HG03060 (cell line): ENCODE results near the gene DNASE1L1.
A peak's percentile ranks its signal among the peaks of the same experiment; 100 is the strongest.
"Not testable (repeated sequence)": the region's sequence is repeated elsewhere in the genome, so short reads cannot be mapped to it uniquely, and the experiment has no call there.

Experiments
- ATAC-seq: cut with Tn5 transposase; IDR thresholded peaks from one replicate; pipeline ENCODE4 v1.9.1; 2021; ENCODE audit warnings: low read depth, moderate number of reproducible peaks; ENCODE audit not compliant: unreplicated experiment

DNASE1L1 gene

DNA sequence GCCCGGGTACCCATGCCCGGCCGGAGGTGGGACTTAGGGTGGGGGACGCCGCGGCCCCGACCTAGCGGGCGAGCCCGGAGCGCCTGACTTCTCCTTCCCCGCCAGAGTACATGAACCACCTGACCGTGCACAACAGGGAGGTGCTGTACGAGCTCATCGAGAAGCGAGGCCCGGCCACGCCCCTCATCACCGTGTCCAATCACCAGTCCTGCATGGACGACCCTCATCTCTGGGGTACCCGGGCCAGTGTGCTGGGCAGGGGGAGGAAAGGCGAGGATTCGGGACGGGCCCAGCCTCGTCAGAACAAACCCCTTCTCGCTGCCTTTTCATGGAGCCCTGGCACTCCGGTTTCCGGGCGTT is 2.9 kb upstream of the DNASE1L1 start:
- no peak for ATAC-seq

DNA sequence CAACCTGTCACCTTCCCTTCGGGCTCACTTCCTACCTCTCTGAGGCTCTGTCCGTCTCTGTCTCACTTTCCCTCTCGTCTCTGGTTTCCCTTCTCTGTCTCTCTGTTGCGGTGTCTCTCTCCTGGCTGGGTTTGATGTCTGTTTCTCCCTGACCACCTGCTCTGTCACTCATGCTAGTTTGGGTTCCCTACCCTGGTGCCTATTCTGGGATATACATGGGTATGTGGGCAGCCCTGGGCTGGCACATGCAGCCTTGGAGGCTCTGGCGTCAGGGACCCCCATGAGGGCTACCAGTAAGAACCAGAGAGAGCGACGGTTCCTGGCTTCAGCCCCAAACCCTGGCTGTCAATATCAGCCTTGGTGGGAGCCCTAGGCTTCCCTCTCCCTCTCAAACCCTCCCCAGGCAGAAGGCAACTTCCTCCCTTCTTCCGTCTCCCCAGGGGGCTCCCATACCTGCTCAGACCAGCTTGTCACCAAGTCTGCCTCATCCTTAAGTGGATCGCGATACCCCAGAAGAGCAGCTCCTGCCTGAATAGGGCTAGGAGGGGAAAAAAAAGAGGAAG is 314 bp downstream of the DNASE1L1 start:
- ATAC-seq = no peak

DNA sequence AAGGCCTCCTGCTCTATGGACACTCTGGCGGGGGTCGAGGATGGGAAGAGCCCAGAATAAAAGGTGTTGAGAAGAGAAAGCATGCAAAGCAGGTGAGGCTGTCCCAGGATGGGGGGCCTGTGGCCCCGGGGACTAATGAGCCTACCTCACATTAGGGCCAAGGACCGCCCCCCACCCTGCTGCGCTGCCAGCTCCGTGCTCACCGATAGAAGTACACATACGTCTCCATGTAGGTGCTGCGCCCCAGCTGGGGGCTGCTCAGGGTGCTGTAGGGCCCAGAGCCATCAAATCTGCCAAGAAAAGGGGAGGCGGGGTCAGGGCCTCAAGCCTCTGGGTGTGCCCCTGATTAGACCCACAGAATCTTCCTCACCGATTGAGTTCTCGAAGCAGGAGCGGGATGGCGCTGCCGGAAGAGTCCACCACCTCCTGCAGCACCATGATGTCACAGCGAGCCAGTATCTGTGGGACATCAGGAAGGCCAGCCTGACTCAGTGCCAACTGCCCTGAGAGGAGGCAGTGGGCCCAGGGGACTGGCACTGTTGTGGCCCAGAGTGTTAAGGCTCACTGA is 4.3 kb downstream of the DNASE1L1 start:
- no peak for ATAC-seq

DNA sequence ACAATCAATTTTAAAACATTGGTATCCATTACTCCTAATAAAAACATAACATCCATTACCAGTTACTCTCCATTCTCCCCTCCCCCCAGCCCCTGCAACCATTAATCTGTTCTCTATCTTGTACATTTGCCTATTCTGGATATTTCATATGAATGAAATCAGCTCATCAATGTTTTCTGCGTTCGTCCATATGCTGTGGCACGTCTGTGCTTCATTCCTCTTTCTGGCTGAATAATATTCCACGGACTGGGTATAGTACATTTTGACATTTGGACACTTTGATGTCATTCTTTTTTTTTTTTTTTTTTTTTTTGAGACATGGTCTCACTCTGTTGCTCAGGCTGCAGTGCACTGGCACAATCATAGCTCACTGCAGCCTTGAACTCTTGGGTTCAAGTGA is 5.2 kb downstream of the DNASE1L1 start:
- ATAC-seq = no peak

DNA sequence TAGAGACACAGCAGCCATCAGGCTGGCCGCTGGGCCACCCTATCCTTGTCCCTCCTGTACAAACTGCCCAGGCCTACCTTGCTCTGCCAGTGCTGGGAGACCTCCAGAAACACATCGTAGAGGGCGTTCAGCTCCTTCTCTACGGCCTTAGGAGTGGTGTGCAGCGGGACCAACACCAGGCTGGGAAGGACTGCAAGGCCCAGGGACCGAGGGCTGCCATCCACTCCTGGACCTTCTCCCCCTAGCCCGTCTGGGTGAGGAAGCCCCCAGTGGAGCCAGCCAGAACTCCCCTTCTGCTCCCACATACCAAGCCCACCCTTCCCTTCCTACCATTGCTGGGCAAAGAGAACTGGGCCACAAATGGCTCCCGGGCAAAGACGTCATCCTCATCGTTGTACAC is 5.9 kb downstream of the DNASE1L1 start:
- ATAC-seq = no peak

DNA sequence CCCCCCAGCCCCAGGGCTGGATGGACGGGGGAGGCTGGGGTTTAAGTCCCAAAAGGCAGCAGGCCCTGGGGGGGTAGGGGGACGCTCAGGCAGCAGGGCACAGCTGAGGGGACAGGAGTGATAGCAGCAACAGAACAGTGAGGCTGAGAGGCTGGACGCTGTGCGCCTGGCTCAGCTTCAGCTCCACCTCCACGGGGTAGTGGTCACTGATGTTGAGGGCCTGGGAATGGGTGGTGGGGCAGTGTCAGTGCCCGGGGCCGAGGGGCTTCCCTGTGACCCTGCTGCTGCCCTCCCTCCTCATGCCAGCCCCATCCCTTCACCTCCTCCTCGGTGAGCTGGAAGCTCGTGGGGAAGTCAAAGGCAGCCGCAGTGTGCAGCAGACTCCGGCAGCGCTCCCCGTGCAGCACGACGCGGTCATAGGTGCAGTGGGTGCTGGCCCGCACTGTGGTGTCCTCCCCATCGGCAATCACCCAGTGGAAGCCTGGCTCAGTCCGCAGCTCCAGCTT is 6.4 kb downstream of the DNASE1L1 start:
- no peak for ATAC-seq

DNA sequence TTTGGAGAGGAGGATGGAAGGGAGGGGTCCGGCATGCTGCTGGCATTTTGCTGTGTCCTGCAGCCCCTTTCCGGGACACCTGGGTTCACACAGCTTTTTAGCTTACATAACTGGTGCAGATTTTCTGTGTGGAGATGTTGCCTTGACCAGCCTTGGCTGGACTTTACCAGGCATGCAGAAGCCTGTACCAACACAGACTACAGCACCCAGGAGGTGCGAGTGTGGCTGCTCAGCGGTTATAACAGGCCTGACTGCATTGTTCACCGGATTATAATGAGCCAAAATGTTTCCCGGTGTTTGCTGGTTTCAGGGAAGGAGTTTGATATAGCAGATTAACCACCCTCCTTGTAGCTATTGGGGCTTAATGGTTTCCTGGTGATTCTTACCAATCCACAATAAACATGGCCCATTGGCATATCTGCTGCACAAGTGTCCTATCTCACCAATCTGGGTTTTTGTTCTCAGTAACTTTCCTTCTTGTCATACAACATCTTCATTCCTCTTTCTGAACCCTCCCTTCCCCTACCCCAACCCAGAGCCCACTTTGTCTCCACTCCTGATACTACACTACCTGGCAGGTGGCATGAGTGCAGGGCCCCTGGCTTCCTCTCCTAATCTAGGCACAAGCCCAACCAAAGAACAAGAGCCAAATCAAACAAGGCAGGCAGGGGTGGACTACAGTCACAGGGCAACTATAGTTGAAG is 7.0 kb downstream of the DNASE1L1 start:
- ATAC-seq = no peak

DNA sequence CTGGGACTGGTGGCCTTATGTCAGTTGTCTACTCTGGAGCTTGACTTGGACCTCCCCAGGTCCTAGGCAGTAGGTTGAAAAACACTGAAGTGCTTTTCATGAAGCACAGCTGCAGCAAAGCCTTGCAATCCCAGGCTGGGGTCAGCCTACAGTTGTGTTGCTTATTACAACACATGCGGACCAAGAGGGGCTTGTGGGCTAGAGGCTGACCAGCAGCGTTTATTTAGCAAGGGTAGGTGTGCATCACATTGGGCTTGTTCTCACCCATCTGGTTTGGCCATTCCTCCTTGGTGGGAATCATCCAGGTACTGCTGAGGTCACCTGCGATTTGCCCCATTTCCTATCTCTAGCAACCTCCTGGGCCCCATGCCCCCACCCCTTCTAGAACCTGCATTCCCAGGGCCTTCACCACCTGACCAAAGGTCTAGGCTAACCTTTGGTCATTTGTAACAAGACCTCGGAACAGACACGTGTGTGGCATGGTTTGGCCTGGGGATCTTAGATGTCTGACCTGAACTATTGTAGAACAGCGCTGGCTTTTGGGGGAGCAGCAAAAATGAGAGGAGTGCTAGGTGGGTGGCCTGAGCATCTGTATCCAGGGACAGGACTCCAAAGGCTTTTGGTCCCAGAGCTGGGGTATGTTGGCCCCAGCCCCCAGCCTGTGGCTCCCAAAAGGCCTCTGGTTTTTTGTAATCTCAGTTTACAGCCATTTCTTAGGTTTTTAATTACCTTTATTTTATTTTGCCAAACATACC is 7.8 kb downstream of the DNASE1L1 start:
- no peak for ATAC-seq

DNA sequence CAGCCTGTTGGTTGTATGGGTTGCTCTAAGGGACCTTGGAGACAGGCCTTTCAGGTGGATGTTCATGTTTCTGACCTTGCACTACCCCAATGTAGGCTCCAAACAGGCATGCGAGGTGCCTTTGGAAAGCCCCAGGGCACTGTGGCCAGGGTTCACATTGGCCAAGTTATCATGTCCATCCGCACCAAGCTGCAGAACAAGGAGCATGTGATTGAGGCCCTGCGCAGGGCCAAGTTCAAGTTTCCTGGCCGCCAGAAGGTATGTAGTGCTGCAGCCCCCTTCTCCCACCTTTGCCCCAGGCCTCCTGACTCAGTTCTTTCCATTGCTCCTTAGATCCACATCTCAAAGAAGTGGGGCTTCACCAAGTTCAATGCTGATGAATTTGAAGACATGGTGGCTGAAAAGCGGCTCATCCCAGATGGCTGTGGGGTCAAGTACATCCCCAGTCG is 8.7 kb downstream of the DNASE1L1 start:
- not testable (repeated sequence) for ATAC-seq

DNA sequence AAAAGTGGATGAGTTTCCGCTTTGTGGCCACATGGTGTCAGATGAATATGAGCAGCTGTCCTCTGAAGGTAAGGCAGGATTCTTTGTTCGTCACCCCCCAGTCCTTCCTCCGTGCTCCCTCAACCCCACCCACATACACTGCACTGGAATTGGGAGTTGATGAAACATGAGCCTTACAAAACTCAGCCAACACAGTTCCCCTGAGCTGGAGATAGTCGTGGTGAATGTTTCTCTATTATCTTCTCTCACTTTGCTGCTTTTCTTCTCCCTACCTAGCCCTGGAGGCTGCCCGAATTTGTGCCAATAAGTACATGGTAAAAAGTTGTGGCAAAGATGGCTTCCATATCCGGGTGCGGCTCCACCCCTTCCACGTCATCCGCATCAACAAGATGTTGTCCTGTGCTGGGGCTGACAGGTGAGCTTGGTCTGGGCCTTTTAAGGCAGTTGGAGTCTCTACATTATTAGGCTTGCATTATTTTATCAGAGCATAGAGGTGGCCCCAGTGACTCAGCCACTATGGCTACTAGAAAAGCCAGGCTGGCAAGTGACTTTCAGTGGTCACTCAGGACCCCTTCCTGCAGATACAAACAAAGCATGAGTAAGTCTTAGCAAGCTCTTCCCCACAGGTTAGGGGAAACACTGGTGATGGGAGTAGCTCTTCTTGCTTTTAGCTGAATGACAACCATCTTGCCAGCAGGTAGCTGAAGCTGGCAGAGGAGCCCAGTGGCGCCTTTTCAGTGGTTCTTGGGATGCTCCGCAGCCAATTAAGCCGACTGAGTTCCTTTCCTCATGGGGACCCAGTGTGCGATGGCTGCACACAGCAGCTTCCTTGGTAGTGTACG is 9.3 kb downstream of the DNASE1L1 start:
- ATAC-seq = no peak

DNA sequence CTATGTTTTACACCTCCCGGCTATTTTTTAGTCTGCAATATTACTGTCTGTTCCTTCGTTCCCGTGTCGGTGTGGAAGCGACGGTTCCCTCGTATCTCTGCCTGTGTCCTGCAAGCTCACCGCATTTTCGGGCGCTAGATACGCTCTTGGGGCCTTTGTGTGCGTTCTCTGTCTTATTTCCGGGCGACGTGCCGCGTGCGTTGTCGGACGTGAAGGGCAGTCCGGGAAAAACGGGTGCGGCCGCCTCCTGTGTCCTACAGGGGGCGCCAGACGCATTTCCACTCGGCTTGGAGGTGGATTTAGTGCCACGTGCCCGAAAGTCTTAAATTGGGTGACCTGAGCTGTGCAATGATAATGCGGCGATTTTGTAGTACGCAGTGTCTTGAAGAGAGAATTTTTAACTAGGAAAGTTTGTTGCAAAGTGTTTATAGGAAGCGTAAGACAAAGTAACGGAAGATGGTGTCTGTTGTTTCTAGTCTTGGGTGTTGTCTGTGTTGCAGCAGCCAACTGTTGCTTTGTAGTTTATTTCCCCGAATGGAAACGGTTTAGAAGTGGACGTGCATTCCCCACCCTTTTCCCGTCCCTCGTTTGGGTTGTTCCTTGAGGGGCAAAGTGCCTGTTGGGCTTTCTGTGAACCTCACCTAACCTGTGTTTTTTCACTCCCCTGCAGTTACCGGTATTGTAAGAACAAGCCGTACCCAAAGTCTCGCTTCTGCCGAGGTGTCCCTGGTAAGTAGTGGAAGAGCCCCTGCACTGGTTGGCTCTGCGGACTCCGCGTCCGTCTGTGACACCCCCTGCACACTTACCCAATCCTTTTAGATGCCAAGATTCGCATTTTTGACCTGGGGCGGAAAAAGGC is 10.2 kb downstream of the DNASE1L1 start:
- no peak for ATAC-seq

DNA sequence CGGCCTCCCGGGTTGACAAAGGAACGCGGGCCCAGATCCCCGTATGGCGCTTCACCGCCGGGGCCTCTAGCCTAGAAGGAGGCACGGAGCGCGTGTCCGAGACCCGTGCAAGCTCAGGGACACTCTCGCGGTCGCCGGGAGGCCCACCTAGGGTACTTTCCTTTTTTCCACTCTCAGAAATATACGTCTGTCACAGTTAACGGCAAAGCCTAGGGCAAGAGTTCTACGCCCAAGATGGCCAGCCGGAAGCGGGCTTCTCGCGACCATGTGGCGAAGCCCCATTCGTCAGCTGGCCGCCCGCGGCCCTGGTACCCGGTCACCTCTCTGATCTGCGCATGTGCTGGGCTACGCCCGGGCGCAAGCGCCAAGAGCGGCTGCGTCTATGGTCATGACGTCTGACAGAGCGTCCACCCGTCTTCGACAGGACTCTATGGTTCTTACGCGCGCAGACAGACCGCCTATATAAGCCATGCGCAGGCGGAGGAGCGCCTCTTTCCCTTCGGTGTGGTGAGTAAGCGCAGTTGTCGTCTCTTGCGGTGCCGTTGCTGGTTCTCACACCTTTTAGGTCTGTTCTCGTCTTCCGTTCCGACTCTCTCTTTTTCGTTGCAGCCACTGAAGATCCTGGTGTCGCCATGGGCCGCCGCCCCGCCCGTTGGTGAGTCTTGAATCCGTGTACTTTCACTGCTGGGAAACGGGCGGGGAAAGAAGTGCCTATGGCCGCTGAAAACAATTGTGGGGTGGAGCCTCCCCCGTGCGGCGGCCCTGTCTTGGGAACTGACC is 11.0 kb downstream of the DNASE1L1 start, which contains the start of gene RPL10:
TSS of gene RPL10 (plus strand) at position 490 of the 780 bp plus-strand sequence. CDS start at position 633, 143 bp downstream.
- peak; percentile 80 for ATAC-seq

DNA sequence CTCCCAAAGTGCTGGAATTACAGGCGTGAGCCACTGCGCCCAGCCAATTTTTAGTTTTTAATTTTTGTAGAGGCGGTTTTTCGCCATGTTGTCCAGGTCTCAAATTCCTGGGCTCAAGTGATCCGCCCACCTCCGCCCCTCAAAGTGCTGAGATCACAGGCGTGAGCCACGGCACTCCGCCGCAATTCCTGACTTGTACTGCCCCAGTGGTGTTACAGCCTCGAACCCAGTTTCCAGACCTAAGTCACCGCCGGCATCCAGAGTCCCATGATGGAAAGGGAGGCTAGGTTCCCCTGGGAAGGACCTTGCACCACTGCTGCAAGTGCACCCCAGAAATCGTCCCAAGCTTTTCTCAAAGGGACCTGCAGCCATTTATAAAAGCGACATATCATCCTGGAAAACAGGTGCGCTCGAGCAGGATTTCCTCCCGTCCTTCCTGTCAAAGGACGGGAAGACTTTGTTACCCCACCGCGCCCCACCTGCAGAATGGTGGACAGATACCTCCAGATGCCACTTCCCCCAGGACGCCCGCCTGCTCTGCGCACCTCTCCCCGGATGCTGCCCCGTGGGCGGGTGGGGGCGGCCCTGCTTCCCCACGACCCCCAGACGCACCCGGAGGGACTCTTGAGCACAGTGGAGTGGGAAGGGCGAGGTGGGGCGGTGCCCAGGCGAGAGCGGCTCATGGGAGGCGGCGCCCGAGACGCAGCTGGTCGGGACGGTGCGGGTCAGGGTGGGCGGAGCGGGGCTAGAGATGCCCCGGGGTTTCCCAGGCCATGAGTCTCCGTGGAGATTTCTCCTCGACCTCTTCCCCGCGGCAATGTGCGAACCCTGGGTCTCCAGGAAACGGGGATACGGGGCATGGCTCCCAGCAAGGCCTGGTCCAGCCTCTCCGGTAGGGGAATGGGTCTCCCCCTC is 11.8 kb downstream of the DNASE1L1 start:
- peak; percentile 17 for ATAC-seq

DNA sequence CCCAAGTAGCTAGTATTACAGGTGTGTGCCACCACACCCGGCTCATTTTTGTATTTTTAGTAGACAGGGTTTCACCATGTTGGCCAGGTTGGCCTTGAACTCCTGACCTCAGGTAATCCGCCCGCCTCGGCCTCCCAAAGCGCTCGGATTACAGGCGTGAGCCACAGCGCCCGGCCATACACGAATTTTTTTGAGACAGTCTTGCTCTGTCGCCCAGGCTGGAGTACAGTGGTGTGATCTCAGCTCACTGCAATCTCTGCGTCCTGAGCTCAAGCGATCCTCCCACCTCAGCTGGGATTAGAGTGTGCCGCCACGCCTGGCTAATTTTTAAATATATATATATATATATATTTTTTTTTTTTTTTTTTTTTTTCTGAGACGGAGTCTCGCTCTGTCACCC is 12.7 kb downstream of the DNASE1L1 start:
- not testable (repeated sequence) for ATAC-seq

DNA sequence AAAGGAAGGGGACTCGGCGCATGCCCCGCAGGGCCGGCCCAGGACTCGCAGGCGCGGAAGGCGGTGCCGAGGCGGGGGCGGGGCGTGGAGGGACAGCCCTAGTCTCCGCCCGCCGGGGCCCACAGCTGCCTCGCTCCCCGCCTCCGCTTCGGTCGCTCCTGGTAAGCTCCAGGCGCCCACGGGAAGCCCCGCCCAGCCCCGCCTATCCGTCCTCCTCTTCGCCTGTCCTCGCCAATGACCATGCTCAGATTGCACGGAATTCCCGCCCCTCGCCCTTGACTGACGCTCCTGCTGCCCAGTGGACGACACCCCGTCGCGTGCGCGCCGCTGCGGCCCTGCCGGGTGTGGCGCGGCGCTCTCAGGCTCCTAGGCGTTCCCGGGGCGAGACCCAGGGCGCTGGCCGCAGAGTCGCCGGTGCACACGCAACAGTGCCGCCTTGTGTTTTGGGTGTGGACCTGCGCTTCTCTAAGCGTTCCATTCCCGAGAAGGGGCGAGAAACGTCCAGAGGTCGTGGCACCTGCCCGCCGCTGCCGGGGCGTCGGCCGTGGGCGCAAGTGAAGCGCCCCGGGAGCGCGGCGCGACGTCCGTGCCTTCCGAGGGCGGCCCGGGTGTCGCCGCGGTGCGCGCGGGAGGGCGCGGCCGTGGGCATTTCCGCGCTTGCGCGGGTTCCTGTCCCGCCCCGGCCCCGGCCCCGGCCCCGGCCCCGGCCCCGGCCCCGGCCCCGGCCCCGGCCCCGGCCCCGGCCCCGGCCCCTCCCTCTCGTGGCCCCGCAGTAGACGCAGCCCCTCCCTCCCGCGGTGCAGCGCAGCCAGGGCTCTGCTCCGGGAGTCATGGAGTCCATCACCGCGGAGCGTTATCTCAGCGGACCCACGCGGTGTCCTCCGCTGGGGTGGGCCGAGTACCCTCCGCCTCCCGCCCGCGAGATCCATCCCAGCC is 19.0 kb downstream of the DNASE1L1 start:
- peak; percentile 37 for ATAC-seq

DNA sequence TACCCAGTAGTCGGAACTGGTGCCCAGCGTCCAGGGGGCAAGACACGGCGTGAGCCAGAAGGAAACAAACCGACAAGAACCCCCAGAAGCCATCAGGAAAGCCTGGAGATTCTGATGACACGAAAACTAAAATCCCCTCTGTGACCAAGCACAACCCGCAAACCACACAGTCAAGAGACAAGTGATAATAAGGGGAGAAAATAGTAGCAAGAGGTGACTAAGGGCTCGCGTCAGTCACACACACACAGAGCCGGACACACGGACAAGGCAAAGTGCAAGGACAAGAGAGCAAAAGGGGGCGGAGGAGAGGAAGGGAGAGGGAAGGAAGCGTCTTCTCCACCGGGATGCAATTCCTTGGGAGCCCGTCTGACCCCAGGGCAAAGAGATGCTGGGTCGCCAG is 20.4 kb downstream of the DNASE1L1 start:
- not testable (repeated sequence) for ATAC-seq
